ENCODE measurements around the gene PBXIP1.

GRCh38 chr1:154964359-154964758 lies 8.5 kb upstream of the PBXIP1 start:
- TF ChIP-seq POLR2A (IDR thresholded peaks at IDR 0.05) (no peak), EP300 (IDR thresholded peaks at IDR 0.05) (no peak), POLR2AphosphoS5 (IDR thresholded peaks at IDR 0.05) (no peak)
- TF ChIP-seq, protein P1, sequence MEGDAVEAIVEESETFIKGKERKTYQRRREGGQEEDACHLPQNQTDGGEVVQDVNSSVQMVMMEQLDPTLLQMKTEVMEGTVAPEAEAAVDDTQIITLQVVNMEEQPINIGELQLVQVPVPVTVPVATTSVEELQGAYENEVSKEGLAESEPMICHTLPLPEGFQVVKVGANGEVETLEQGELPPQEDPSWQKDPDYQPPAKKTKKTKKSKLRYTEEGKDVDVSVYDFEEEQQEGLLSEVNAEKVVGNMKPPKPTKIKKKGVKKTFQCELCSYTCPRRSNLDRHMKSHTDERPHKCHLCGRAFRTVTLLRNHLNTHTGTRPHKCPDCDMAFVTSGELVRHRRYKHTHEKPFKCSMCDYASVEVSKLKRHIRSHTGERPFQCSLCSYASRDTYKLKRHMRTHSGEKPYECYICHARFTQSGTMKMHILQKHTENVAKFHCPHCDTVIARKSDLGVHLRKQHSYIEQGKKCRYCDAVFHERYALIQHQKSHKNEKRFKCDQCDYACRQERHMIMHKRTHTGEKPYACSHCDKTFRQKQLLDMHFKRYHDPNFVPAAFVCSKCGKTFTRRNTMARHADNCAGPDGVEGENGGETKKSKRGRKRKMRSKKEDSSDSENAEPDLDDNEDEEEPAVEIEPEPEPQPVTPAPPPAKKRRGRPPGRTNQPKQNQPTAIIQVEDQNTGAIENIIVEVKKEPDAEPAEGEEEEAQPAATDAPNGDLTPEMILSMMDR (IDR thresholded peaks at IDR 0.05), result no peak
